A673 (cell line): ENCODE results near the gene CCDC178. TPM values are rescaled to one million over a fixed set of nuclear protein-coding genes. Genes with fewer than 3 reads are reported as not detected.
A peak's percentile ranks its signal among the peaks of the same experiment; 100 is the strongest.

Experiments
- BruUV-seq: library from RNA; stranded (reverse); fragments of 400-500 nt; replicated peaks from 2 replicates; lab custom pipeline; 2021; lab: Mats Ljungman, UMichigan
- CTCF ChIA-PET: fragments of 300-600 bp; sonication (Branson Sonifier 250); formaldehyde crosslinking; loops from one replicate; lab custom pipeline; 2022; ENCODE audit warnings: antibody characterized with exemption; lab: Charles Lee
- POLR2A ChIA-PET: fragments of 300-600 bp; sonication (Branson Sonifier 250); formaldehyde crosslinking; loops from one replicate; lab custom pipeline; 2022; ENCODE audit warnings: antibody characterized with exemption; ENCODE audit not compliant: low non-redundant PET; lab: Charles Lee
- DNase-seq: peaks from one replicate; pipeline ENCODE4 v3.0.0-alpha.2; 2015; ENCODE audit warnings: low spot score
- H3K27ac ChIP-seq: fragments of 200-600 bp; sonication (generic); 2 replicates; pipeline ENCODE4 v1.5.1; 2016; ENCODE audit warnings: mixed run types, low read depth, mild to moderate bottlenecking, mixed read lengths, antibody characterized with exemption, low read length; ENCODE audit not compliant: poor library complexity, severe bottlenecking
- H3K27me3 ChIP-seq: fragments of 200-600 bp; sonication (generic); replicated peaks from 2 replicates; pipeline ENCODE4 v1.6.1; 2017; ENCODE audit warnings: mixed run types, low read depth, mild to moderate bottlenecking, mixed read lengths, antibody characterized with exemption, low read length; ENCODE audit not compliant: insufficient read depth, poor library complexity
- H3K36me3 ChIP-seq: fragments of 200-600 bp; sonication (generic); 2 replicates; pipeline ENCODE4 v1.6.1; 2016; ENCODE audit warnings: mixed run types, mild to moderate bottlenecking, mixed read lengths, antibody characterized with exemption, low read length; ENCODE audit not compliant: insufficient read depth, poor library complexity, severe bottlenecking
- H3K4me1 ChIP-seq: fragments of 200-600 bp; sonication (generic); 2 replicates; pipeline ENCODE4 v1.6.1; 2017; ENCODE audit warnings: mixed run types, mild to moderate bottlenecking, mixed read lengths, antibody characterized with exemption, low read length; ENCODE audit not compliant: insufficient read depth, poor library complexity, severe bottlenecking
- H3K4me3 ChIP-seq: fragments of 200-600 bp; sonication (generic); 2 replicates; pipeline ENCODE4 v1.5.1; 2016; ENCODE audit warnings: low read depth, mixed run types, mild to moderate bottlenecking, mixed read lengths, low read length; ENCODE audit not compliant: poor library complexity, severe bottlenecking
- H3K9me3 ChIP-seq: fragments of 200-600 bp; sonication (generic); 2 replicates; pipeline ENCODE4 v1.6.1; 2016; ENCODE audit warnings: mixed run types, low read depth, mild to moderate bottlenecking, mixed read lengths, antibody characterized with exemption, low read length; ENCODE audit not compliant: poor library complexity, severe bottlenecking
- EZH2 ChIP-seq: fragments of 200-600 bp; sonication (generic); IDR thresholded peaks from 2 replicates; pipeline ENCODE4 v1.6.1; 2017; ENCODE audit warnings: borderline replicate concordance, low read depth, mild to moderate bottlenecking, mixed read lengths, antibody characterized with exemption, low read length; ENCODE audit not compliant: poor library complexity, severe bottlenecking
- intact Hi-C: fragments of 100-400 bp; cut with micrococcal nuclease; formaldehyde crosslinking; loops from one replicate; pipeline ENCODE4 v1.10.0; 2022; ENCODE audit not compliant: unreplicated experiment
- total RNA-seq: library from RNA; stranded (reverse); gene quantifications from 2 replicates; pipeline ENCODE4 v1.2.3, GENCODE V29; 2021
- TF ChIP-seq, protein P1 (sequence below): fragments of 300-800, 200-600 bp; sonication (generic); conservative IDR thresholded peaks from 2 replicates; pipeline ENCODE4 v1.5.1; 2017; ENCODE audit warnings: low read depth, mild to moderate bottlenecking, antibody characterized with exemption, low read length, moderate library complexity, mixed read lengths

Gene CCDC178
- total RNA-seq, 1 experiment from 2014 or later, result not detected

DNA sequence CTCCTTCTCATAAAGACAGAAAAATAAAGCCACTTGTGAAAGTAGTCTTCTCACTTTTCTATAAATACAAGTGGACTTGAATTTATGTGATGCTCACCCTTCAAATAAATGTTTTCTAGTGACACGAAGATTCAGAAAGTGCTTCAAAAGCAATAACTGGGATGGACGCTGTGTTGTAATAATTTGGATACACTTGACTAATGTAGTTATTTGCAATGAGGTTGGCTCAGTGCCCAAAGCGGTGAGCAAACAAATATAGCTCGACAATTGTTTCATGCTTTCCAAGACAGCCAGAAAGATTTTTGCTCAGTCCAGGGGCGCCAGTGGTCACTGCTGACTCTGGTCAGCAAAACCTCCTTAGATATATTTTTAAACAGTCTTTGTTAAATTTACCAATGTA is 389.1 kb downstream of the CCDC178 start:
- H3K36me3 ChIP-seq, result no peaks in the 10 kb centered on the region
- DNase-seq, result peak; percentile 1
- TF ChIP-seq EZH2, result no peak
- TF ChIP-seq, protein P1, sequence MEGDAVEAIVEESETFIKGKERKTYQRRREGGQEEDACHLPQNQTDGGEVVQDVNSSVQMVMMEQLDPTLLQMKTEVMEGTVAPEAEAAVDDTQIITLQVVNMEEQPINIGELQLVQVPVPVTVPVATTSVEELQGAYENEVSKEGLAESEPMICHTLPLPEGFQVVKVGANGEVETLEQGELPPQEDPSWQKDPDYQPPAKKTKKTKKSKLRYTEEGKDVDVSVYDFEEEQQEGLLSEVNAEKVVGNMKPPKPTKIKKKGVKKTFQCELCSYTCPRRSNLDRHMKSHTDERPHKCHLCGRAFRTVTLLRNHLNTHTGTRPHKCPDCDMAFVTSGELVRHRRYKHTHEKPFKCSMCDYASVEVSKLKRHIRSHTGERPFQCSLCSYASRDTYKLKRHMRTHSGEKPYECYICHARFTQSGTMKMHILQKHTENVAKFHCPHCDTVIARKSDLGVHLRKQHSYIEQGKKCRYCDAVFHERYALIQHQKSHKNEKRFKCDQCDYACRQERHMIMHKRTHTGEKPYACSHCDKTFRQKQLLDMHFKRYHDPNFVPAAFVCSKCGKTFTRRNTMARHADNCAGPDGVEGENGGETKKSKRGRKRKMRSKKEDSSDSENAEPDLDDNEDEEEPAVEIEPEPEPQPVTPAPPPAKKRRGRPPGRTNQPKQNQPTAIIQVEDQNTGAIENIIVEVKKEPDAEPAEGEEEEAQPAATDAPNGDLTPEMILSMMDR, result no peak

DNA sequence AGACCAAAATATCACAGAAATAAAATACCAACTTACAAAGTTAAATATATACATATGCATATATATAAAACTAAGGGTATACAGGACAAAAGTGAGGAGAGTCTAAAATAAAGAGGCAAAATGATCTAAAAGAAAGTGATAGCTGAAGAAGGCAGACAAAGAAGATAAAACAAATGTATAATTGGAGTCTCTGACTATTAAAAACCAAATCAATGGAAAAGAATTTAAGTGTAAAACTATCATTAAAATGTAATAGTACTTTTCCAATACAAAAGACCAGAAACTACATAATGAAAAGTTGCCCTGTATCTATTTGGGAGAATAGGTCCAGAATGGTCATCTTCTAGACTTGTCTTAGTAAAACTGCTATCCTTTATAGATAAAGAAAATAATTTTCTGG is 400.3 kb downstream of the CCDC178 start:
- intact Hi-C loops, result no loop called here
- CTCF ChIA-PET, result no interaction called here
- POLR2A ChIA-PET, result no interaction called here

More for the DNA sequence above, 389.1 kb downstream of the CCDC178 start:
- Histone ChIP-seq H3K9me3 (no peaks in the 10 kb centered on the region), H3K4me1 (no peaks in the 10 kb centered on the region), H3K4me3 (no peak overlapping the region), H3K27ac (no peak overlapping the region), H3K27me3 (no peaks in the 10 kb centered on the region)
- no TSS peak for BruUV-seq
- intact Hi-C loops, result no loop called here
- CTCF ChIA-PET, result no interaction called here
- POLR2A ChIA-PET, result no interaction called here

DNA sequence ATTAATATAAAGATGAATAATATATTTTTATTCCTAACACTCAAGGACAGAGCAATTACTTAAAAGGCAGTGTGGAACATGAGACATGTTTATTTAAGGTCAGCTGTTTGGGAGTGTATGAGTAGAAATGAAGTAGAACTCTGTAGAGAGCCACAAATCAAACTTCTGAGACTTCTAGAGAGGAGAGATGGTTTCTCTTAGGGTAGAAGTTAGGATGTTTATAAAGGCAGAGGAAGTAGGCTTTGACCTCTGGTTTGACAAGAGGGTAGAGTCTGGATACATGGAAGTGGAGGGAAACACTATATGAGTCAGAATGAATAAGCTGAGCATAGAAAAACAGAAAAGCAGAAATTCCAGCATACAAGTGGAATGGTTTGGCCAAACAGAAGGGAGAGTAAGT is 405.6 kb downstream of the CCDC178 start:
- Histone ChIP-seq H3K27ac (no peak overlapping the region), H3K4me3 (no peak overlapping the region), H3K4me1 (no peaks in the 10 kb centered on the region), H3K36me3 (no peaks in the 10 kb centered on the region), H3K27me3 (no peaks in the 10 kb centered on the region), H3K9me3 (no peaks in the 10 kb centered on the region)
- intact Hi-C loops, result no loop called here
- no peak for DNase-seq
- ChIA-PET POLR2A (no interaction called here), CTCF (no interaction called here)
- BruUV-seq, result no TSS peak
- no peak for TF ChIP-seq EZH2
- TF ChIP-seq, protein P1, result no peak

More for the DNA sequence above, 400.3 kb downstream of the CCDC178 start:
- no TSS peak for BruUV-seq
- H3K36me3 ChIP-seq, result no peaks in the 10 kb centered on the region
- H3K4me3 ChIP-seq, result no peak overlapping the region
- DNase-seq, result no peak
- no peaks in the 10 kb centered on the region for H3K4me1 ChIP-seq
- no peaks in the 10 kb centered on the region for H3K27me3 ChIP-seq
- H3K27ac ChIP-seq, result no peak overlapping the region
- H3K9me3 ChIP-seq, result peaks cover 4% of the 10 kb centered on the region
- TF ChIP-seq EZH2, result no peak
- TF ChIP-seq, protein P1, result no peak
